Nephron (organoid): ENCODE measurements around the gene GAK.

Source experiments
- H3K27ac Mint-ChIP-seq, 3 experiments: 2 replicates each; pipeline ENCODE4 v1.8.0; 2020; ENCODE audit warnings: mixed read lengths in 3 of 3, mild to moderate bottlenecking in 2 of 3, moderate library complexity in 1 of 3
- H3K27me3 Mint-ChIP-seq: 2 replicates; pipeline ENCODE4 v1.8.0; 2021; ENCODE audit warnings: low read depth, mild to moderate bottlenecking, moderate library complexity, mixed read lengths
- H3K36me3 Mint-ChIP-seq: 2 replicates; pipeline ENCODE4 v1.8.0; 2020; ENCODE audit warnings: low read depth, mixed read lengths
- H3K4me1 Mint-ChIP-seq: 2 replicates; pipeline ENCODE4 v1.8.0; 2020; ENCODE audit warnings: mixed read lengths
- H3K4me3 Mint-ChIP-seq, 3 experiments: 2 replicates each; pipeline ENCODE4 v1.8.0; 2020; ENCODE audit warnings: mild to moderate bottlenecking in 3 of 3, mixed read lengths in 3 of 3, moderate library complexity in 2 of 3
- H3K9me3 Mint-ChIP-seq: 2 replicates; pipeline ENCODE4 v1.8.0; 2020; ENCODE audit warnings: mixed read lengths
- CTCF ChIP-seq, 3 experiments: fragments of 200-600 bp; sonication (generic); IDR thresholded peaks; one replicate each; pipeline ENCODE4 v1.5.0; 2021; ENCODE audit warnings: antibody characterized with exemption in 3 of 3; ENCODE audit not compliant: unreplicated experiment in 3 of 3

Gene GAK

GRCh38 chr4:886244-886643 is 45.9 kb downstream of the GAK start:
- Mint-ChIP-seq H3K4me3 (no peak overlapping the region), H3K27ac (no peak overlapping the region), H3K27me3 (no peaks in the 10 kb centered on the region), H3K4me1 (no peaks in the 10 kb centered on the region), H3K9me3 (no peaks in the 10 kb centered on the region), H3K36me3 (peaks cover 15% of the 10 kb centered on the region)
- TF ChIP-seq CTCF (IDR thresholded peaks at IDR 0.05; ENCODE audit: unreplicated experiment in 3 of 3), result no peak

DNA sequence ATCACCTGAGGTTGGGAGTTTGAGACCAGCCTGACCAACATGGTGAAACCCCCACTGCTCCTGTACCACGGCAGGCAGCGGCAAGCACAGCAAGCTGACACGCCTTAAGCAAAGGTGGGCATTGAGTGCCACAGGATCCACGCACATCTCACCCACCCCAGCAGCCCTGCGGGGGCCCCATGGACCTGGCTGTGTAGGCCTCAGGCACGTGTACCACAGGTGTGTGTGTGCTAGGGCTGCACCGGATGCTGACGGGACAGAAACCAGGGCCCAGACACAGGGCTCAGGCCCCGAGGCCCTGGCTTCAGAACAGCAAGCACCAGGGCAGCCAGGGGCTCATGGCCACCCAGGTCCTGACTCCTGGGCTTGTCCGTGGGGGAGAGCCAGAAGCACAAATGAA is 46.8 kb downstream of the GAK start:
- H3K27ac Mint-ChIP-seq, result no peak overlapping the region
- H3K36me3 Mint-ChIP-seq, result peaks cover 15% of the 10 kb centered on the region
- no peaks in the 10 kb centered on the region for H3K27me3 Mint-ChIP-seq
- no peak for TF ChIP-seq CTCF (IDR thresholded peaks at IDR 0.05; ENCODE audit: unreplicated experiment in 3 of 3)
- H3K9me3 Mint-ChIP-seq, result no peaks in the 10 kb centered on the region
- no peak overlapping the region for H3K4me3 Mint-ChIP-seq
- no peaks in the 10 kb centered on the region for H3K4me1 Mint-ChIP-seq

- no peaks in the 10 kb centered on the region for H3K27me3 Mint-ChIP-seq
- no peaks in the 10 kb centered on the region for H3K9me3 Mint-ChIP-seq
- no peak overlapping the region for H3K4me3 Mint-ChIP-seq
- TF ChIP-seq CTCF (IDR thresholded peaks at IDR 0.05; ENCODE audit: unreplicated experiment in 3 of 3), result no peak
- no peak overlapping the region for H3K27ac Mint-ChIP-seq
- H3K36me3 Mint-ChIP-seq, result peaks cover 19% of the 10 kb centered on the region
- H3K4me1 Mint-ChIP-seq, result no peaks in the 10 kb centered on the region
These were observed 47.2 kb downstream of the GAK start for GRCh38 chr4:884896-885295.

- Mint-ChIP-seq H3K9me3 (no peaks in the 10 kb centered on the region), H3K4me3 (no peak overlapping the region), H3K36me3 (peaks cover 25% of the 10 kb centered on the region), H3K27ac (no peak overlapping the region), H3K27me3 (no peaks in the 10 kb centered on the region), H3K4me1 (no peaks in the 10 kb centered on the region)
- TF ChIP-seq CTCF (IDR thresholded peaks at IDR 0.05; ENCODE audit: unreplicated experiment in 3 of 3), result no peak
These were observed 47.9 kb downstream of the GAK start for GRCh38 chr4:884259-884658.

GRCh38 chr4:883377-884095 is 48.6 kb downstream of the GAK start:
- H3K36me3 Mint-ChIP-seq, result peaks cover 30% of the 10 kb centered on the region
- TF ChIP-seq CTCF (IDR thresholded peaks at IDR 0.05; ENCODE audit: unreplicated experiment in 3 of 3), result no peak
- no peak overlapping the region for H3K4me3 Mint-ChIP-seq
- H3K27me3 Mint-ChIP-seq, result no peaks in the 10 kb centered on the region
- H3K9me3 Mint-ChIP-seq, result no peaks in the 10 kb centered on the region
- no peak overlapping the region for H3K27ac Mint-ChIP-seq
- H3K4me1 Mint-ChIP-seq, result no peaks in the 10 kb centered on the region

GRCh38 chr4:882646-883045 is 49.5 kb downstream of the GAK start:
- no peak for TF ChIP-seq CTCF (IDR thresholded peaks at IDR 0.05; ENCODE audit: unreplicated experiment in 3 of 3)
- Mint-ChIP-seq H3K27ac (no peak overlapping the region), H3K4me1 (no peaks in the 10 kb centered on the region), H3K4me3 (no peak overlapping the region), H3K9me3 (no peaks in the 10 kb centered on the region), H3K27me3 (no peaks in the 10 kb centered on the region), H3K36me3 (peaks cover 32% of the 10 kb centered on the region)
